ENCODE results near the gene NAV3.

- TF ChIP-seq CTCF (IDR thresholded peaks at IDR 0.05) (peak; percentile 68), EZH2 (IDR thresholded peaks at IDR 0.05; ENCODE audit: borderline replicate concordance, insufficient read depth, low read depth, low read length, poor library complexity, severe bottlenecking) (no peak)
Observed at GRCh38 chr12:78229591-78230101, 399.0 kb downstream of the NAV3 start.
